K562 (cell line): ENCODE measurements around the gene F12. TPM values are rescaled to one million over a fixed set of nuclear protein-coding genes. Genes with fewer than 3 reads are reported as not detected.

Experiments used
- AFF4 ChIP-seq: sonication (generic); formaldehyde crosslinking; IDR thresholded peaks from 2 replicates; pipeline ENCODE4 v1.8.0; 2023; ENCODE audit warnings: mild to moderate bottlenecking, missing genetic modification reagents
- ATF4 ChIP-seq: fragments of 450-650 bp; formaldehyde crosslinking; IDR thresholded peaks from 2 replicates; pipeline ENCODE4 v1.4.0; 2022; ENCODE audit warnings: mild to moderate bottlenecking, moderate library complexity
- BDP1 ChIP-seq: IDR thresholded peaks from 3 replicates; pipeline ENCODE4 v1.6.1; 2011; ENCODE audit not compliant: insufficient read length, insufficient read depth
- CC2D1A ChIP-seq: fragments of 450-650 bp; IDR thresholded peaks from 2 replicates; pipeline ENCODE4 v1.6.1; 2017; ENCODE audit warnings: mild to moderate bottlenecking
- CCAR2 ChIP-seq: fragments of 200-400 bp; formaldehyde crosslinking; IDR thresholded peaks from 2 replicates; pipeline ENCODE4 v1.6.1; 2017; ENCODE audit warnings: mild to moderate bottlenecking, low read depth, low read length
- CHD2 ChIP-seq: IDR thresholded peaks from 2 replicates; pipeline ENCODE4 v1.6.1; 2011; ENCODE audit warnings: low read depth, low read length
- HSF4 ChIP-seq: fragments of 250-450 bp; sonication (Bioruptor Pico); IDR thresholded peaks from 2 replicates; pipeline ENCODE4 v2.1.2; 2022; ENCODE audit warnings: mild to moderate bottlenecking, moderate library complexity, borderline replicate concordance
- LEF1 ChIP-seq: fragments of 450-650 bp; IDR thresholded peaks from 2 replicates; pipeline ENCODE4 v1.6.1; 2016; ENCODE audit warnings: mild to moderate bottlenecking
- MNT ChIP-seq, 2 experiments: fragments of 450-650 bp; conservative IDR thresholded peaks; 2 replicates each; pipeline ENCODE4 v1.6.1; 2017; ENCODE audit warnings: mild to moderate bottlenecking in 2 of 2, moderate library complexity in 2 of 2
- MXI1 ChIP-seq: IDR thresholded peaks from 2 replicates; pipeline ENCODE4 v1.6.1; 2011; ENCODE audit warnings: low read depth, mild to moderate bottlenecking, improper control_type of control experiment, low read length
- TARDBP ChIP-seq: fragments of 450-650 bp; IDR thresholded peaks from 2 replicates; pipeline ENCODE4 v1.6.1; 2016
- UBTF ChIP-seq, 2 experiments: IDR thresholded peaks; 2 replicates each; pipeline ENCODE4 v1.6.1; 2012; ENCODE audit warnings: improper control_type of control experiment in 2 of 2, low read depth in 2 of 2, low read length in 2 of 2, borderline replicate concordance in 1 of 2
- ZBTB49 ChIP-seq: sonication (generic); formaldehyde crosslinking; IDR thresholded peaks from 2 replicates; pipeline ENCODE4 v1.8.0; 2022; ENCODE audit warnings: missing genetic modification reagents, mild to moderate bottlenecking, borderline replicate concordance
- ZNF431 ChIP-seq: sonication (generic); formaldehyde crosslinking; IDR thresholded peaks from 2 replicates; pipeline ENCODE4 v1.8.0; 2022; ENCODE audit warnings: mild to moderate bottlenecking, missing genetic modification reagents
- polyA plus RNA-seq, 8 experiments: library from polyadenylated mRNA; depleted of rRNA in 4 of 8; stranded (reverse) in 5 of 8; unstranded in 3 of 8; fragments of >200 nt; fragmentation: Nextera tagmentation in 2 of 8; fragmentation: Illumina TruSeq in 1 of 8; extraction: Ambion mirVana in 2 of 8; extraction: Trizol in 1 of 8; gene quantifications; 2 replicates each; pipeline versions ENCODE4 v1.2.1 to v1.2.3, GENCODE V29; 2011 to 2014; ENCODE audit warnings: inconsistent platforms in 1 of 8, missing spikeins in 1 of 8
- total RNA-seq, 7 experiments: library from RNA; depleted of rRNA in 6 of 7; stranded (reverse); fragments of >200 nt in 6 of 7; fragmentation: Illumina TruSeq in 2 of 7; extraction: Trizol in 2 of 7; gene quantifications; 2 replicates each; pipeline versions ENCODE4 v1.2.1 to v1.2.3, GENCODE V29; 2011 to 2021; ENCODE audit warnings: low replicate concordance in 1 of 7
- TF ChIP-seq, protein P1 (sequence below): fragments of 250-450 bp; sonication (Bioruptor Pico); IDR thresholded peaks from 2 replicates; pipeline ENCODE4 v1.6.1; 2021; ENCODE audit warnings: mild to moderate bottlenecking

The F12 gene
- total and polyA plus RNA-seq, 9 of the 15 experiments (the other 6 are each of a cell fraction or from before 2014, with no cell fraction given): 0.59 to 18.3 (median 3.6) TPM

GRCh38 chr5:177447066-177447610, 37.8 kb upstream of the F12 start (continued):
- TF ChIP-seq, protein P1, sequence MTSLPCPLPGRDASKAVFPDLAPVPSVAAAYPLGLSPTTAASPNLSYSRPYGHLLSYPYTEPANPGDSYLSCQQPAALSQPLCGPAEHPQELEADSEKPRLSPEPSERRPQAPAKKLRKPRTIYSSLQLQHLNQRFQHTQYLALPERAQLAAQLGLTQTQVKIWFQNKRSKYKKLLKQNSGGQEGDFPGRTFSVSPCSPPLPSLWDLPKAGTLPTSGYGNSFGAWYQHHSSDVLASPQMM: no peak
- TF ChIP-seq TARDBP: no peak
- TF ChIP-seq CC2D1A: no peak
- 0 out of 2 replicates have a peak, but pooled peaks have one; percentile 23 for TF ChIP-seq AFF4 (CRISPR knock-in tag)
- peak; percentile 12; the same call in 1 of the 2 replicates for TF ChIP-seq CHD2
- no peak for TF ChIP-seq LEF1
- peak; percentile 85 for TF ChIP-seq MXI1
- TF ChIP-seq UBTF (IDR thresholded peaks at IDR 0.05; ENCODE audit: borderline replicate concordance in 1 of 2, low read depth in 2 of 2, low read length in 2 of 2): peak in 1 of 2 experiments; percentile 5; a peak in 1 of 4 replicates
- TF ChIP-seq HSF4 (CRISPR knock-in tag): no peak
- no peak for TF ChIP-seq CCAR2
- TF ChIP-seq BDP1: no peak
- TF ChIP-seq MNT (conservative IDR thresholded peaks at IDR 0.05): 0 out of 4 replicates have a peak, but pooled peaks of 1 of the 2 experiments have one; percentile 11
- TF ChIP-seq ZNF431 (CRISPR knock-in tag): no peak
- TF ChIP-seq ATF4 (CRISPR knock-in tag): no peak
- no peak for TF ChIP-seq ZBTB49 (CRISPR knock-in tag)
